ENCODE data around the gene CD4. TPM values are rescaled to one million over a fixed set of nuclear protein-coding genes. Genes with fewer than 3 reads are reported as not detected.

CD4 gene
- total and polyA plus RNA-seq, 10 of the 15 experiments (the other 5 are each of a cell fraction or from before 2014, with no cell fraction given): 0.24 to 1.6 (median 0.69) TPM

DNA sequence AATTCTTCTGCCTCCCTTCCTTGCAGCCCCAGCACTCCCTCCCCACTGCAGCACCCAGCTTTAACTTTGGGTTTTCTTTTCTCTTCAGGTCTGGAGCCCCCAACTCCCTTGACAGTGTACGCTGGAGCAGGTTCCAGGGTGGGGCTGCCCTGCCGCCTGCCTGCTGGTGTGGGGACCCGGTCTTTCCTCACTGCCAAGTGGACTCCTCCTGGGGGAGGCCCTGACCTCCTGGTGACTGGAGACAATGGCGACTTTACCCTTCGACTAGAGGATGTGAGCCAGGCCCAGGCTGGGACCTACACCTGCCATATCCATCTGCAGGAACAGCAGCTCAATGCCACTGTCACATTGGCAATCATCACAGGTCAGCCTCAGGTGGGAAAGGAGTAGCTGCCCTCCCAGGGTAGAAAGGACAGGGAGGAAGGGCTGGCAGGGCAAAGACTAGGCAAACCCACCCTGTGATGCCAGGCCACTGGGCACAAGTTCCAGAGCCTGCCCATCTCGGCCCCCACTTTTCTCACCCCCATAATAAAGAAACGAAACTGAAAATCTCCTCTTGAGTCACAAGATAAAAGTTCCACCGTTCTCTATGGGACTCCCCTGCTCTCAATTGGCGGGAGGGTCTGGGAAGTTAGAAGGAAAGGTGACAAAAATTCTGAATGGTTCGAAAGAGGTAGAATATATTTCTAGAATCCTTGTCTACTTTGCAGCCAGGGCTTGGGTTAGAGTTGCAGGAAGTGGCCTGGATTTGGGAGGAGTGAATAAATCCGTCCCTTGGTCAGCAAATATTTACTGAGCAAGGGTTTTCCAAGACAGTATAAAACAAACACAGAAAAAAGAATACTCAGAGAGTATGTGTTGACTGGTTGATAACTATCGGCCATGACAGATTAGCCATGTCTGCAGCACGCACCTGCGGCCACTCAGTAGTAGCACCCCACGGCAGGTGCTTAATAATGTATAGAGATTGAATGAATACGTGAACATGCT lies 13.8 kb upstream of the CD4 start:
- SMC1A ChIA-PET (ENCODE audit: uncharacterized antibody, unreplicated experiment): interaction anchor here (1.3 to 3.5 kb wide), 4 partner anchors 10 to 76 kb away, joined by 3 to 14 read pairs (median 8); partner anchors contain the start of genes CDCA3, MLF2, PTMS and USP5
- no peak overlapping the region for H3K4me3 ChIP-seq
- FAIRE-seq: no peak
- POLR2A ChIA-PET: interaction anchor here (0.7 to 2.0 kb wide), 8 partner anchors 9 to 86 kb away, joined by 3 to 9 read pairs (median 5); partner anchors contain the start of genes MLF2, PTMS, USP5 and ZNF384
- H2AFZ ChIP-seq (ENCODE audit: control insufficient read depth, low read depth, low read length): no peak overlapping the region
- H3K4me2 ChIP-seq (ENCODE audit: control insufficient read depth, insufficient read depth): peak overlapping the region; percentile 23; the same call in 1 of the 2 replicates
- no peak for ATAC-seq
- H3K27ac ChIP-seq (ENCODE audit: control insufficient read depth, insufficient read depth): no peak overlapping the region
- H3K9me3 ChIP-seq (replicated peaks; ENCODE audit: control insufficient read depth, insufficient read depth, low read length): no peaks in the 10 kb centered on the region
- no peaks in the 10 kb centered on the region for H3K27me3 ChIP-seq (replicated peaks in 1 of 2; ENCODE audit: control insufficient read depth in 2 of 2, insufficient read depth in 2 of 2, low read length in 1 of 2)
- TF ChIP-seq IKZF2 (IDR thresholded peaks at IDR 0.05) (peak; percentile 30 to 53; a peak in 2 of 4 replicates), JUND (IDR thresholded peaks at IDR 0.05; ENCODE audit: low read depth, low read length) (no peak), MYB (IDR thresholded peaks at IDR 0.05; ENCODE audit: borderline replicate concordance, low read depth, low read length) (no peak), CHD1 (IDR thresholded peaks at IDR 0.05; ENCODE audit: low read depth, low read length) (no peak), EED (IDR thresholded peaks at IDR 0.05; ENCODE audit: low read depth) (peak; percentile 12; the same call in 1 of the 2 replicates)
- TF ChIP-seq, protein P1, sequence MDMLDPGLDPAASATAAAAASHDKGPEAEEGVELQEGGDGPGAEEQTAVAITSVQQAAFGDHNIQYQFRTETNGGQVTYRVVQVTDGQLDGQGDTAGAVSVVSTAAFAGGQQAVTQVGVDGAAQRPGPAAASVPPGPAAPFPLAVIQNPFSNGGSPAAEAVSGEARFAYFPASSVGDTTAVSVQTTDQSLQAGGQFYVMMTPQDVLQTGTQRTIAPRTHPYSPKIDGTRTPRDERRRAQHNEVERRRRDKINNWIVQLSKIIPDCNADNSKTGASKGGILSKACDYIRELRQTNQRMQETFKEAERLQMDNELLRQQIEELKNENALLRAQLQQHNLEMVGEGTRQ (IDR thresholded peaks at IDR 0.05; ENCODE audit: borderline replicate concordance, low read depth, low read length): no peak
- TF ChIP-seq, protein P2, sequence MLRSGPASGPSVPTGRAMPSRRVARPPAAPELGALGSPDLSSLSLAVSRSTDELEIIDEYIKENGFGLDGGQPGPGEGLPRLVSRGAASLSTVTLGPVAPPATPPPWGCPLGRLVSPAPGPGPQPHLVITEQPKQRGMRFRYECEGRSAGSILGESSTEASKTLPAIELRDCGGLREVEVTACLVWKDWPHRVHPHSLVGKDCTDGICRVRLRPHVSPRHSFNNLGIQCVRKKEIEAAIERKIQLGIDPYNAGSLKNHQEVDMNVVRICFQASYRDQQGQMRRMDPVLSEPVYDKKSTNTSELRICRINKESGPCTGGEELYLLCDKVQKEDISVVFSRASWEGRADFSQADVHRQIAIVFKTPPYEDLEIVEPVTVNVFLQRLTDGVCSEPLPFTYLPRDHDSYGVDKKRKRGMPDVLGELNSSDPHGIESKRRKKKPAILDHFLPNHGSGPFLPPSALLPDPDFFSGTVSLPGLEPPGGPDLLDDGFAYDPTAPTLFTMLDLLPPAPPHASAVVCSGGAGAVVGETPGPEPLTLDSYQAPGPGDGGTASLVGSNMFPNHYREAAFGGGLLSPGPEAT (IDR thresholded peaks at IDR 0.05; ENCODE audit: low read depth): peak; percentile 28; the same call in 1 of the 2 replicates
- no TSS peak for BruUV-seq (replicated peaks)
- CTCF ChIA-PET: interaction anchor here (0.7 to 12.7 kb wide), 5 partner anchors 9 to 96 kb away, joined by 3 to 221 read pairs (median 13); partner anchors contain the start of genes MLF2 and PTMS
- DNase-seq (ENCODE audit: low read depth, low spot score): no peak
- H3K9ac ChIP-seq (ENCODE audit: control insufficient read depth, insufficient read depth, low read length): no peak overlapping the region
- H3K4me1 ChIP-seq (ENCODE audit: control insufficient read depth, insufficient read depth, low read length): peaks cover 48% of the 10 kb centered on the region
- intact Hi-C loops (cut with micrococcal nuclease; ENCODE audit: unreplicated experiment) (loop anchor here (5.0 kb wide), 2 partner anchors 38 to 223 kb away; no protein-coding TSS in a partner anchor), in situ Hi-C loops (cut with MboI) (no loop called here)
- RAD21 ChIA-PET (ENCODE audit: unreplicated experiment): interaction anchor here (0.9 to 5.7 kb wide), 3 partner anchors 10 to 22 kb away, joined by 3 to 68 read pairs (median 3); partner anchors contain the start of genes MLF2 and PTMS
- WGBS (ENCODE audit: insufficient coverage, insufficient replicate concordance, low lambda C conversion rate, missing lambda C conversion rate): 50% methylated on average over 16 of the region's 16 CpGs
- no peaks in the 10 kb centered on the region for H4K20me1 ChIP-seq (ENCODE audit: control insufficient read depth, insufficient read depth)
- H3K36me3 ChIP-seq (ENCODE audit: control insufficient read depth in 2 of 2, insufficient read depth in 2 of 2, low read length in 1 of 2): no peaks in the 10 kb centered on the region
- H3K79me2 ChIP-seq (ENCODE audit: control insufficient read depth, insufficient read depth, low read length): no peaks in the 10 kb centered on the region; the same call in 1 of the 2 replicates

Data from GM12878 (cell line).